ENCODE results near the gene RNGTT. TPM values are rescaled to one million over a fixed set of nuclear protein-coding genes. Genes with fewer than 3 reads are reported as not detected.
"Not testable (repeated sequence)": the region's sequence is repeated elsewhere in the genome, so short reads cannot be mapped to it uniquely, and the experiment has no call there.

RNGTT gene
- total RNA-seq, 1 experiment from 2014 or later: 18.2 TPM

DNA sequence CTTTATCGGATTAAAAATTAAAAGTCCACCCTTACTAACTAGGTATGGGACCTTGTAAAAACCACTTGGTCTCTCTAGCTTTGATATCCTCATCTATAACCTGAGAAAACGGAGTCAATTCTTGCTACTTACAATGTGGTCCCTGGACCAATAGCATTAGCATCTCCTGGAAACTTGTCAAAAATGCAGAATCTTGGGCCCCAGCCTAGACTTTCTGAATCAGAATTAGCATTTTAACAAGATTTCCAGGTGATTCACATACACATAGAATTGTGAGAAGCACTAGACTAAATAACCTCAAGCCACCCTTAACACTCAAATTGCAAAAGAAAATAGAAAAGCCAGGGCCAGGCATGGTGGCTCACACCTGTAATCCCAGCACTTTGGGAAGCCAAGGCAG, 96.6 kb downstream of the RNGTT start:
- no peak for DNase-seq (ENCODE audit: low spot score)

DNA sequence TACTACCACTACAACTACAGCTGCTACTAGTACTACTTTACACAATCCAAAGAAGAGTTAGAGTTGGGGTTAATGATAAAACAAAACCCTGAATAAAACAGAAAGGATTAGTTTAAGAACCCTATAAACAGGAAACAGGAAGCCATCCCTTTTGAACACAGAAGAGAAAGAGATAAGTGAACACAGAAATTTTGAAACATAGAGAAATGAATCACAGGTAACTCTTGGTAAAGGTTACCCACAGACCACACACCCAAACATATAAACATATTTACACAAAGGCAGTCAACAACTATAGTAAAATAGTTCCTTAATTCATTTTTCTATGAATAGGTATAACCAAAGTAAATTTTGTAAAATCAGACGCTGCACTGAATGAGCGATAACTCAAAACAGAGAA, 98.1 kb downstream of the RNGTT start:
- no peak for DNase-seq (ENCODE audit: low spot score)

GRCh38 chr6:88864359-88865054, 98.9 kb downstream of the RNGTT start:
- no peak for DNase-seq (ENCODE audit: low spot score)

- DNase-seq (ENCODE audit: low spot score): no peak
Measured at GRCh38 chr6:88860310-88860709, 103.1 kb downstream of the RNGTT start.

GRCh38 chr6:88858455-88858854, 105.0 kb downstream of the RNGTT start:
- no peak for DNase-seq (ENCODE audit: low spot score)

GRCh38 chr6:88856566-88856965, 106.9 kb downstream of the RNGTT start:
- no peak for DNase-seq (ENCODE audit: low spot score)

DNA sequence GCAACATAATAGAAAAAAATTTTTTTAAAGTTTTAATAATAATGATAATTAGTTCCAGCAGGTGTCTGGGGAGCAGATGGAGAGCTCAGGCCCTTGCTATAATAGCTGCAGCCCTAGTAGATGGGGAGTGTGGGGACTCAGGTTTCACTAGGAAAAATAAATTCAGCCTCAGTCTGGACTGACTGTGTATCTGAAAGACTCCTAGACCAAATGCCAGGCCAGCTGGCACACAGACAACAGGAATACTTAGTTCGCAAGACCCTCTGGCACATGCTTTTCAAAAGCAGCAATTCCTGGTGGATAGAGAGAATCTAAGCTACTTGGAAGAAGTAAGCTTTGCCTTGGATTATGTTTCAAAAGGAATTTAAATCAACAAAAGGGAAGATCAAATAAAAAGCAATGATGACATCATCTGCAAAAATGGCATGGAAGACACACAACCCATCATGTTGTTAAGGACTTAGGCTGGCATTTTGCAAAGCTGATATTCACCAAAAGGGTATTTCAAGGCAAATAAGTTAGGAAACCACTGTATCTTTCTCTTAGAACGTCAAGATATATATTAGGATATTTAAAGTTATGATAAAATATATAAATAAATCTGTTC, 107.8 kb downstream of the RNGTT start:
- DNase-seq (ENCODE audit: low spot score): no peak

DNA sequence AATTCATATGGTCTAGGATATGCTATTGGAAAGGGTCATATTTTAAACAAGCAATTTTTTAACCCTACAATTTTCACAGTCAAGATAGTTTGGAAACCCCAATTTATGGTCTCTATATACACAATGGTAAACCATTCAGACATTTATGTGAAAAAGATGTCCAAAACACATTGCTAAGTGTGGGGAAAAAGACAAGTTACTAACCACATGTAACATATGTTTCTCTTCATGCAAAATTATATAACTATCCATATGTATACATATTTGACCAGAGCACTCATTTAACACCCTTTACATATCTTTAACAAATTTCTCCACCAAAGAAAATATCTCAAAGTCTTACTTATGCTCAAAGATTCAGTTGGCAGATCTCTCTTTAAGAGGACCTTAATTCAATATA, 110.6 kb downstream of the RNGTT start:
- no peak for DNase-seq (ENCODE audit: low spot score)

- DNase-seq (ENCODE audit: low spot score): no peak
Measured at GRCh38 chr6:88852000-88852399, 111.4 kb downstream of the RNGTT start.

DNA sequence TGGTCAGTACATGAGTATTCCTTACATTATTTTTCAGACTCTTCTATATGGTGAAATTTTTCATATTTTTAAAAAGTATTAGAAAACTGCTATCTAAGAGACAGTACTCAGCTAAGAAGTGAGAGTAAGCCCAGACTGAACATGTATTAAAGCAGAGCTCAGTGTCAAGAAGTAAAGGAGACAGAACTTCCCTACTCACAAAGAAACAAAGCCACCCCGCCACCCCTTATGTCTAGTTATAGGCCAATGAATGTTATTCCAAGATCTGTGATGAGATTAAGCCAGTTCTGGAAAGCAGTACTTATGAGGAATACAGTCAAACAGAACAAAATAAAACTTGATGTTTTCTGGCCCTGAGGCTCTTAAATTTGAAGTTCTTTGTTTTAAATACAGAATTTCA, 114.5 kb downstream of the RNGTT start:
- no peak for DNase-seq (ENCODE audit: low spot score)

DNA sequence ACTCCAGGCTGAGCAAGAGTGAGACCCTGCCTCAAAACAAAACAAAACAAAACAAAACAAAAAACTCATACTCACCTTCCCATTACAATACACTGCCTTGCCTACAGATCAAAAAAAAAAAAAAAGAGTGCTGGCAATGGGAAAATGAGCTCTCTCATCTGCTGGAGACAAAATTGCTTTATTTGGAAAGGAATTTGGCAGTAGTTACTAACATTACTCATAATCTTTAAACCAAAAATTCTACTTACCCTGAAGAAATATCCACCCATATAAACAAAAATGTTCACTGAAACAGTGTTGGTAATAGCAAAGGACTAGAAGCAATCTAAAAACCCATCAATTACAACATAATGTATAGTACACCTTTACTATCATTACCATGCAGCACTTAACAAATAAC, 120.4 kb downstream of the RNGTT start:
- DNase-seq (ENCODE audit: low spot score): peak; percentile 12

GRCh38 chr6:88842320-88842719, 121.1 kb downstream of the RNGTT start:
- DNase-seq (ENCODE audit: low spot score): no peak

DNA sequence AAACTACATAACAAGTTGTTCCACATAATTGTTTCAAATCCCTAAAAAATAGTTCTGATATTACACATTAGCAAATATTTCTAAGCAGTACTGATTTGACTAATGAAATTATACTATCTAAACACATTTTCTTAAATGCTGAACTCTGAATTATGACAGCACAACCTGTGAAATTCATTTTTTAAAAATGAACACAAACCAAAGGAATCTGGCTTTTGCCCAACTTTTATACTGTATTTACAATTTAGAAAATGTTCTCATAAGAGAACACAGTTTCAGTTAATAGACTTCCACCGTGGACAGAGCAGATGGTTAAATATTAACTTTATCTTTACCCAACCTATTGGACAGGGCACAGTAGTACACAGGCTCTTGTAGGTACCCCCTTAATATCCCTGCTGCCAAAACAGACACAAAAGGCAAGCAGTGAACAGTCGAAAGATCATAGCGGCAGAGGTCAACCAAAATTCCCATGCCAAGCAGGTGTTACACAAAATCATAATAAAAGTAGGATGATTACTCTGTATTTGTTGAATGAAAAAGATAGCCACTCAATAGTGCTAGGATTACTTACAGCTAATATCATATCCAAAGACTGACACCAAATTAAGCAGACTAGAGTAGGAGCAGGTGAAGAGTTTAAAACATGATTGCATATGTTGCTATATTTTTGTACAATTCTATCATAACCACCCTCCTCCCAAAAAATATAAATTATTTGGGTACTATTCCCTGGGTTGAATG, 122.5 kb downstream of the RNGTT start:
- no peak for DNase-seq (ENCODE audit: low spot score)

DNA sequence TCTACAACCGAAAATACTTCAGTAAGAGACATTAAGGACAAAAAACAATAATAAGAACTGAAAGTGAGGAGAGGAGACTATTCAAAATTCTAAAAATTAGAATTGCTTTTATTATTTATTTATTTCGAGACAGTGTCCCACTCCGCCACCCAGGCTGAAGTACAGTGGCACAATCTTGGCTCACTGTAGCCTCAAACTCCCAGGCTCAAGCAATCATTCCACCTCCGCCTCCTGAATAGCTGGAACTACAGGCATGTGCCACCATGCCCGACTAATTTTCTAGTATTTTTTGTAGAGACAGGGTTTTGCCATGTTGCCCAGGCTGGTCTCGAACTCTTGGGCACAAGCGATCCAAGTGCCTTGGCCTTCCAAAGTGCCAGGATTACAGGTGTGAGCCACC, 123.1 kb downstream of the RNGTT start:
- no peak for DNase-seq (ENCODE audit: low spot score)

DNA sequence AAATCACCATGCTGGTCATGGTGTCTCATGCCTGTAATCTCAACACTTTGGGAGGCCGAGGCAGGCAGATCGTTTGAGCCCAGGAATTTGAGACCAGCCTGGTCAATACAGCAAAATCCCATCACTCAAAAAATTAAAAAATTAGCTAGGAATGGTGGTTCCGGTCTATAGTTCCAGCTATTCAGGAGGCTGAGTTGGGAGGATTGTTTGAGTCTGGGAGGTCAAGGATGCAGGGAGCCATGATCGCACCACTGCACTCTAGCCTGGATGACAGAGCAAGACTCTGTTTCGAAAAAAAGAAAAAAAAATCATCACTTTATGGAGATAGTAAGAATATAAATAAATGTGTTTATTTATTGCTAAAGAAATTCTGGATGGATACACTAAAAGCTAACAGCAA, 124.1 kb downstream of the RNGTT start:
- no peak for DNase-seq (ENCODE audit: low spot score)

DNA sequence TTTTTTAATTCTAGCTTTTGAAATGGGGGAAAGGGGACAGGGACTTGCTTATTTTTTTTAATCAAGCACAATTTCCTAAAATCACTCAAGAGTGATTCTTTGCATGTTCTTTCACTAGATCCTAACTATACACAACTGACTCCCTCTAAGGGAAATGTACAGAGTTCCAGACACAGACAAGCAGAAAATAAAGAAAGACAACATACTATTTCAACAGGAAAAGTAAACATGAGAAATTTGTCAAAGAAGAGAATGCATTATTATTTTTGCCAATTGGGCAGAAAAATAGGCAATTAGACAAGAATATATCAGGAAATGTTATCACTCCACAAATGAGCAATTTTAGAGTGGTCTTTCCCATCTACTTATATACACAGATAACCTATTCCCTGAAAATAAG, 128.2 kb downstream of the RNGTT start:
- no peak for DNase-seq (ENCODE audit: low spot score)

GRCh38 chr6:88833071-88833470, 130.3 kb downstream of the RNGTT start:
- not testable (repeated sequence) for DNase-seq (ENCODE audit: low spot score)

DNA sequence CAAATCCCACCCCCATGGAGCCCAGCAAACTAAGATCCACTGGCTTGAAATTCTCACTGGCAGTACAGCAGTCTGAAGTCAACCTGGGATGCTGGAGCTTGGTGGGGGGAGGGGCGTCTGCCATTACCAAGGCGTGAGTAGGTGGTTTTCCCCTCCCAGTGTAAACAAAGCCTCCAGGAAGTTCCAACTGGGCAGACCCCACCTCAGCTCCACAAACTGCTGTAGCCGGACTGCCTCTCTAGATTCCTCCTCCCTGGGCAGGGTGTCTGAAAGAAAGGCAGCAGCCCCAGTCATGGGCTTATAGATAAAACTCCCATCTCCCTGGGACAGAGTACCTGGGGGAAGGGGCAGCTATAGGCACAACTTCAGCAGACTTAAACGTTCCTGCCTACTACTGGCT, 135.8 kb downstream of the RNGTT start:
- not testable (repeated sequence) for DNase-seq (ENCODE audit: low spot score)

GRCh38 chr6:88825856-88826255, 137.6 kb downstream of the RNGTT start:
- no peak for DNase-seq (ENCODE audit: low spot score)

DNA sequence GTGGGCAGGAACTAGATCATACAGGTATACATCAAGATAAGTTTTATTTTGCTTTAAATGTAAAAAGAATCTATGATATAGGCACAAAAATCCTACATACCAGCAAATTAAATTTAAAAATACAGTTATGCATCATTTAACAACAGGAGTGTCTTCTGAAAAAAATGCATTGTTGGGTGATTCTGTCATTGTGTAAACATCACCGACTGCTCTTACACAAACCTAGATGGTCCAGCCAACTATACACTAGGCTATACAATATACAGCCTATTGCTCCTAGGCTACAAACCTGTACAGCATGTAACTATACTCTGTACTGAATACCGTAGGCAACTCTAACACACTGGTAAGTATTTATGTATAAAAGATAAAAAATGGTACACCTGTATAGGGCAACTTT, 139.4 kb downstream of the RNGTT start:
- no peak for DNase-seq (ENCODE audit: low spot score)

DNA sequence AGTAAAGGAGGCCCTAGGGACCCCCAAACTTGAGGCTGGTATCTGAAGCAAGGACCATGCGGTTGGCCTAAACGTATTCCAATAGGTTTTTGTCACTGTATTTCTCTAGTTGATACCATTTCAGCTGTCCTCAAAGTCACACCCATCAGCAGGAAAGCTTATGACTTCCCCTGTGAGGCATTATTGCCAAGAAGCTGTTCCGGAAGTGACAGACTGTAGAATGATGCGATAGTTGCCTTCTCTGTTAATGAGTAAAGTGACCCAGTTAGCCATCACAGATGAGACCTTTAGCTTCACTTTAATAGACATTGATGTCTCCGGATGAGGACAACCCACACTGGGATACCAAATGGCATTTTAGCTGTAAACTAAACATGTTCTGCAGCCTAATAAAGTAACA, 147.9 kb downstream of the RNGTT start:
- DNase-seq (ENCODE audit: low spot score): no peak

GRCh38 chr6:88814909-88815308, 148.5 kb downstream of the RNGTT start:
- no peak for DNase-seq (ENCODE audit: low spot score)

DNA sequence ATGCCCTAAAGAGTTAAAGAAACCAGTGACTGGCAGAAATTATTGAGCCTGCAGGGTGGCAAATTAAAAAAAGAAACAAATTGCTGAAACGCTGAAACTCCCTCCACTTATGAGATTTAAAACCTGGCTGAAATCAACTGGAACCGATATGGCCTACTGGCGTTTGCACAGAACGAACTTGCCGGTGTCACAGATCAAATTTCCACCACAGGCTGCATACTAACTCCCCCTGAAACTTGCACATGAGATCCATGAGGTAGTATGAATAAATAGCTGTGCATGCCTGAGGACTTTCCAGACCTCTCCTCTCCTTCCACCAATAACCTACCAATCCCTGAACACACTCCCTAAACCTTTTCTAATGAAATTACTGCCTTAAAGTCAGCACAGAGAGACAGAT, 150.4 kb downstream of the RNGTT start:
- no peak for DNase-seq (ENCODE audit: low spot score)

Data from H4 (cell line).